Natural killer cell (primary cell): ENCODE data around the gene ASGR2. TPM values are rescaled to one million over a fixed set of nuclear protein-coding genes. Genes with fewer than 3 reads are reported as not detected.
"Not testable (repeated sequence)": the region's sequence is repeated elsewhere in the genome, so short reads cannot be mapped to it uniquely, and the experiment has no call there.

Experiments used
- ATAC-seq, 3 donors: fragments of 150-1000 bp in 2 of 3; fragments of 200-7000 bp in 1 of 3; cut with Tn5 transposase; 1 replicate in 1 of 3; 2 replicates in 2 of 3; pipeline ENCODE4 v1.10.0; 2021; ENCODE audit warnings: mild to moderate bottlenecking in 2 of 3, moderate library complexity in 2 of 3
- DNase-seq, 2 donors: peaks; one replicate each; pipeline versions ENCODE4 v3.0.0 to v3.0.0-alpha.2; 2013 to 2021; ENCODE audit warnings: mixed read lengths in 1 of 2
- H3K27ac ChIP-seq: one replicate; pipeline ENCODE4 v1.5.1; 2013; ENCODE audit warnings: mild to moderate bottlenecking, low read length
- H3K27me3 ChIP-seq: one replicate; pipeline ENCODE4 v1.6.1; 2013; ENCODE audit warnings: low read length; ENCODE audit not compliant: control insufficient read depth, insufficient read depth
- H3K36me3 ChIP-seq: one replicate; pipeline ENCODE4 v1.6.1; 2013; ENCODE audit warnings: low read length; ENCODE audit not compliant: control insufficient read depth, insufficient read depth
- H3K4me1 ChIP-seq: one replicate; pipeline ENCODE4 v1.6.1; 2013; ENCODE audit warnings: low read length; ENCODE audit not compliant: control insufficient read depth, insufficient read depth
- H3K4me3 ChIP-seq: one replicate; pipeline ENCODE4 v1.5.1; 2013; ENCODE audit warnings: low read length
- H3K9me3 ChIP-seq: one replicate; pipeline ENCODE4 v1.6.1; 2013; ENCODE audit warnings: low read length; ENCODE audit not compliant: control insufficient read depth, insufficient read depth
- H3K27ac Mint-ChIP-seq, 2 donors: one replicate each; pipeline ENCODE4 v1.8.0; 2022; ENCODE audit warnings: mild to moderate bottlenecking in 2 of 2, mixed read lengths in 2 of 2, moderate library complexity in 1 of 2
- H3K27me3 Mint-ChIP-seq, 2 donors: one replicate each; pipeline ENCODE4 v1.8.0; 2022; ENCODE audit warnings: low read depth in 2 of 2, mixed read lengths in 2 of 2
- H3K36me3 Mint-ChIP-seq: one replicate; pipeline ENCODE4 v1.8.0; 2022; ENCODE audit warnings: mixed read lengths
- H3K4me1 Mint-ChIP-seq, 2 donors: one replicate each; pipeline ENCODE4 v1.8.0; 2022; ENCODE audit warnings: mixed read lengths in 2 of 2
- H3K4me3 Mint-ChIP-seq: one replicate; pipeline ENCODE4 v1.8.0; 2022; ENCODE audit warnings: mild to moderate bottlenecking, moderate library complexity, mixed read lengths
- H3K9me3 Mint-ChIP-seq, 2 donors: one replicate each; pipeline ENCODE4 v1.8.0; 2022; ENCODE audit warnings: mixed read lengths in 2 of 2
- CTCF ChIP-seq: fragments of 200-600 bp; IDR thresholded peaks from one replicate; pipeline ENCODE4 v1.8.0; 2022; ENCODE audit warnings: antibody characterized with exemption
- WGBS: methylation state at CpG from one replicate; pipeline ENCODE4 v1.1.7; 2013; ENCODE audit warnings: missing lambda C conversion rate; ENCODE audit not compliant: insufficient coverage; 5-methylcytosine and 5-hydroxymethylcytosine counted together
- intact Hi-C: fragments of 100-400 bp; cut with micrococcal nuclease; formaldehyde crosslinking; loops from one replicate; pipeline ENCODE4 v1.14.2; 2022
- total RNA-seq, 4 donors: library from RNA; stranded (reverse); fragments of 120-200 nt in 1 of 4; gene quantifications; one replicate each; pipeline versions ENCODE4 v1.2.3 to v1.2.4, GENCODE V29; 2013 to 2022

Gene ASGR2
- total RNA-seq, 3 donors from 2014 or later (not counting 1 experiment from before 2014, with no cell fraction given), result 0.88 to 2.3 TPM; not detected in 1

- no peaks in the 10 kb centered on the region for H3K27me3 ChIP-seq
- peaks cover 14% of the 10 kb centered on the region for H3K4me1 ChIP-seq
- H3K4me3 Mint-ChIP-seq, result no peak overlapping the region
- H3K9me3 Mint-ChIP-seq, result no peaks in the 10 kb centered on the region
- no peak for DNase-seq
- TF ChIP-seq CTCF, result no peak
- no peak overlapping the region for H3K27ac Mint-ChIP-seq
- no peaks in the 10 kb centered on the region for H3K36me3 Mint-ChIP-seq
- H3K4me1 Mint-ChIP-seq, result no peaks in the 10 kb centered on the region
- no peaks in the 10 kb centered on the region for H3K9me3 ChIP-seq
- no peak for ATAC-seq
- peaks cover 14 to 18% of the 10 kb centered on the region in 2 donors for H3K27me3 Mint-ChIP-seq
- WGBS, result 96% methylated on average over 3 of the region's 5 CpGs
- H3K4me3 ChIP-seq, result no peak overlapping the region
- H3K36me3 ChIP-seq, result no peaks in the 10 kb centered on the region
- H3K27ac ChIP-seq, result no peak overlapping the region
- intact Hi-C loops, result no loop called here
Observed at GRCh38 chr17:7124923-7125322, 10.3 kb upstream of the ASGR2 start.

GRCh38 chr17:7123844-7124243 is 9.2 kb upstream of the ASGR2 start:
- WGBS, result 91% methylated on average over 4 of the region's 4 CpGs
- no peaks in the 10 kb centered on the region for H3K4me1 Mint-ChIP-seq
- H3K27me3 Mint-ChIP-seq, result peaks cover 17 to 22% of the 10 kb centered on the region in 2 donors
- no peaks in the 10 kb centered on the region for H3K36me3 ChIP-seq
- H3K27ac ChIP-seq, result no peak overlapping the region
- DNase-seq, result no peak
- TF ChIP-seq CTCF, result no peak
- no peak for ATAC-seq
- no peaks in the 10 kb centered on the region for H3K9me3 Mint-ChIP-seq
- no peak overlapping the region for H3K27ac Mint-ChIP-seq
- H3K4me3 ChIP-seq, result no peak overlapping the region
- no peak overlapping the region for H3K4me3 Mint-ChIP-seq
- H3K9me3 ChIP-seq, result no peaks in the 10 kb centered on the region
- H3K27me3 ChIP-seq, result no peaks in the 10 kb centered on the region
- intact Hi-C loops, result no loop called here
- no peaks in the 10 kb centered on the region for H3K36me3 Mint-ChIP-seq
- H3K4me1 ChIP-seq, result peaks cover 10% of the 10 kb centered on the region

GRCh38 chr17:7122381-7122780 is 7.8 kb upstream of the ASGR2 start:
- H3K9me3 ChIP-seq, result no peaks in the 10 kb centered on the region
- intact Hi-C loops, result no loop called here
- DNase-seq (no peak), ATAC-seq (no peak)
- peaks cover 10% of the 10 kb centered on the region for H3K4me1 ChIP-seq
- no peaks in the 10 kb centered on the region for H3K36me3 ChIP-seq
- H3K4me3 ChIP-seq, result no peak overlapping the region
- WGBS, result no CpG with 5 or more reads among the region's 4 CpGs
- Mint-ChIP-seq H3K27ac (no peak overlapping the region), H3K4me1 (no peaks in the 10 kb centered on the region), H3K36me3 (no peaks in the 10 kb centered on the region), H3K4me3 (no peak overlapping the region), H3K27me3 (peaks cover 17 to 22% of the 10 kb centered on the region in 2 donors), H3K9me3 (no peaks in the 10 kb centered on the region)
- no peaks in the 10 kb centered on the region for H3K27me3 ChIP-seq
- H3K27ac ChIP-seq, result no peak overlapping the region
- TF ChIP-seq CTCF, result no peak

GRCh38 chr17:7120635-7121034 is 6.0 kb upstream of the ASGR2 start:
- H3K4me3 Mint-ChIP-seq, DNase-seq, H3K36me3 Mint-ChIP-seq, H3K27me3 ChIP-seq, H3K9me3 Mint-ChIP-seq, H3K4me1 ChIP-seq, intact Hi-C loops, ATAC-seq, H3K36me3 ChIP-seq, H3K4me1 Mint-ChIP-seq, H3K9me3 ChIP-seq, H3K27ac Mint-ChIP-seq, H3K4me3 ChIP-seq: not testable (repeated sequence)
- WGBS, result 53% methylated on average over 12 of the region's 12 CpGs
- peak overlapping the region; percentile 49 for H3K27ac ChIP-seq
- peaks cover 17 to 22% of the 10 kb centered on the region in 2 donors for H3K27me3 Mint-ChIP-seq
